ENCODE data around the gene ZSCAN12.

DNA sequence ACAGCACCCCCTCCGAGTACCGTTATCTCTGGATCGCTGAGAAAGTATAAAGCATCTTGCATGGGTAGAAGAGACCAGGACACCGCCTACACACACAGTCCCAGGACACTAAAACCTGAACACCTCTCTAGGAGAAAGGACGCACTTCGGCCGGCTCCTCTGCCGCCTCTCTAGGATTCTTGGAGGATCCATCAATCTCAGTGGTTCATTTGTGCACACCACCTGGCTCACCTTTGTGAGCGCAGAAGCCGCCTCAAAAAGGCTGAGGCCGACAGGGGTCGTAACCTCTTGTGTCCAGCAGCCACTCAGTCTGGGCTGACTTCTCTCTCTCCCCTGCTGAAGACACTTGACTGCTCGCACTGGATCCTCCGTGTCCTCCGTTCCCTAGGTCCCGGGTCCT, 30.2 kb upstream of the ZSCAN12 start:
- TF ChIP-seq, protein P1, sequence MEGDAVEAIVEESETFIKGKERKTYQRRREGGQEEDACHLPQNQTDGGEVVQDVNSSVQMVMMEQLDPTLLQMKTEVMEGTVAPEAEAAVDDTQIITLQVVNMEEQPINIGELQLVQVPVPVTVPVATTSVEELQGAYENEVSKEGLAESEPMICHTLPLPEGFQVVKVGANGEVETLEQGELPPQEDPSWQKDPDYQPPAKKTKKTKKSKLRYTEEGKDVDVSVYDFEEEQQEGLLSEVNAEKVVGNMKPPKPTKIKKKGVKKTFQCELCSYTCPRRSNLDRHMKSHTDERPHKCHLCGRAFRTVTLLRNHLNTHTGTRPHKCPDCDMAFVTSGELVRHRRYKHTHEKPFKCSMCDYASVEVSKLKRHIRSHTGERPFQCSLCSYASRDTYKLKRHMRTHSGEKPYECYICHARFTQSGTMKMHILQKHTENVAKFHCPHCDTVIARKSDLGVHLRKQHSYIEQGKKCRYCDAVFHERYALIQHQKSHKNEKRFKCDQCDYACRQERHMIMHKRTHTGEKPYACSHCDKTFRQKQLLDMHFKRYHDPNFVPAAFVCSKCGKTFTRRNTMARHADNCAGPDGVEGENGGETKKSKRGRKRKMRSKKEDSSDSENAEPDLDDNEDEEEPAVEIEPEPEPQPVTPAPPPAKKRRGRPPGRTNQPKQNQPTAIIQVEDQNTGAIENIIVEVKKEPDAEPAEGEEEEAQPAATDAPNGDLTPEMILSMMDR (IDR thresholded peaks at IDR 0.05 in 2 of 3, conservative IDR thresholded peaks at IDR 0.05 in 1 of 3; ENCODE audit: borderline replicate concordance in 1 of 3, insufficient read depth in 1 of 3, low read depth in 2 of 3, low read length in 2 of 3) = no peak
- no peak for TF ChIP-seq POLR2A (IDR thresholded peaks at IDR 0.05; ENCODE audit: borderline replicate concordance, extremely low read depth, insufficient read depth, insufficient read length)
- no peak for TF ChIP-seq EZH2 (IDR thresholded peaks at IDR 0.05)
- no peak for TF ChIP-seq TCF7L2 (IDR thresholded peaks at IDR 0.05; ENCODE audit: borderline replicate concordance, extremely low read depth, insufficient read depth, insufficient read length)
- no peak for TF ChIP-seq ELF1 (IDR thresholded peaks at IDR 0.05; ENCODE audit: borderline replicate concordance, low read depth)
